Testis (tissue), 3 donors: Measurements from ENCODE around the gene NFKBIE. TPM values are rescaled to one million over a fixed set of nuclear protein-coding genes. Genes with fewer than 3 reads are reported as not detected.
A peak's percentile ranks its signal among the peaks of the same experiment; 100 is the strongest.

Experiments
- DNase-seq: peaks from one replicate; pipeline ENCODE4 v3.0.0-alpha.2; 2019
- H3K27ac ChIP-seq, 2 donors: fragments of 200-600 bp; sonication (generic); one replicate each; pipeline ENCODE4 v1.5.1; 2019
- H3K27me3 ChIP-seq: fragments of 200-600 bp; sonication (generic); one replicate; pipeline ENCODE4 v1.5.1; 2019
- H3K36me3 ChIP-seq: fragments of 200-600 bp; sonication (generic); one replicate; pipeline ENCODE4 v1.5.1; 2017; ENCODE audit warnings: low read depth; ENCODE audit errors: missing control alignments
- H3K4me1 ChIP-seq: fragments of 200-600 bp; sonication (generic); one replicate; pipeline ENCODE4 v1.5.1; 2019
- H3K4me3 ChIP-seq, 2 donors: fragments of 200-600 bp; sonication (generic); one replicate each; pipeline ENCODE4 v1.5.1; 2017 to 2019
- H3K9me3 ChIP-seq: fragments of 200-600 bp; sonication (generic); one replicate; pipeline ENCODE4 v1.5.1; 2017
- CTCF ChIP-seq, 3 experiments: fragments of 450-650 bp in 2 of 3; fragments of 200-600 bp in 1 of 3; sonication (generic) in 1 of 3; IDR thresholded peaks; one replicate each; pipeline ENCODE4 v1.5.1; 2016 to 2019; ENCODE audit warnings: antibody characterized with exemption in 3 of 3, mild to moderate bottlenecking in 2 of 3, moderate library complexity in 1 of 3
- POLR2A ChIP-seq: fragments of 450-650 bp; IDR thresholded peaks from one replicate; pipeline ENCODE4 v1.6.1; 2017; ENCODE audit warnings: antibody characterized with exemption, mild to moderate bottlenecking, moderate library complexity
- WGBS, 2 donors: methylation state at CpG; one replicate each; pipeline ENCODE4 v1.1.5; 2018; 5-methylcytosine and 5-hydroxymethylcytosine counted together
- intact Hi-C: fragments of 100-400 bp; cut with DNase I; formaldehyde crosslinking; loops from one replicate; pipeline ENCODE4 v1.15.1; 2023; ENCODE audit warnings: low total_unique reads
- polyA plus RNA-seq: library from polyadenylated mRNA; stranded (reverse); fragments of 350-450 nt; fragmentation: Illumina TruSeq; extraction: RNeasy Lipid Tissue Mini Kit (QIAGEN cat#74804); gene quantifications from one replicate; pipeline ENCODE4 v1.2.3, GENCODE V29; 2014; ENCODE audit warnings: low read depth, low replicate concordance; ENCODE audit not compliant: insufficient read depth
- total RNA-seq, 2 donors: library from RNA; depleted of rRNA; stranded (reverse); fragments of >200 nt; gene quantifications; one replicate each; pipeline ENCODE4 v1.2.3, GENCODE V29; 2016

NFKBIE gene
- total and polyA plus RNA-seq, 3 donors from 2014 or later, result 13.1 to 29.2 (median 18.3) TPM

DNA sequence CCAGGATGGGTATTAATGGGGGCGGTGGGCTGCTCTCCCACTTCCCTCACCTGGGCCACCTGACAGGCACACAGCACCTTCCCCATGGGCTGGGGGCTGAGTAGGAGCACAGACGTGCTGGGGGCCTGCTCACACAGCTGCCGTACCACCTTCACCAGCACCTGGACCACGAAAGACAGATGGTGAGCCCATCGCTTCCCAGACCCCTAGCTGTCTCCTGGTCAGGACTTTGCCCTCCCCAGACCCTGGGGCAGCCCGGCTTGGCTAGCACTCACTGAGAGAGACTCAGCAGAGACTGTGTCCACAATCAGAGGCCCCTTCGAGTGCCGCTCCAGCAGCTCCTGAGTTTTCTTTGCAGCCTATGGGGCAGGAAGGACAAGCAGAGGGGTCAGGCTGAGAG, 35.8 kb upstream of the NFKBIE start:
- 73 to 88% methylated on average over 2 to 8 of the region's 8 CpGs for WGBS, 2 donors
- DNase-seq, result no peak
- H3K36me3 ChIP-seq, result no peaks in the 10 kb centered on the region

DNA sequence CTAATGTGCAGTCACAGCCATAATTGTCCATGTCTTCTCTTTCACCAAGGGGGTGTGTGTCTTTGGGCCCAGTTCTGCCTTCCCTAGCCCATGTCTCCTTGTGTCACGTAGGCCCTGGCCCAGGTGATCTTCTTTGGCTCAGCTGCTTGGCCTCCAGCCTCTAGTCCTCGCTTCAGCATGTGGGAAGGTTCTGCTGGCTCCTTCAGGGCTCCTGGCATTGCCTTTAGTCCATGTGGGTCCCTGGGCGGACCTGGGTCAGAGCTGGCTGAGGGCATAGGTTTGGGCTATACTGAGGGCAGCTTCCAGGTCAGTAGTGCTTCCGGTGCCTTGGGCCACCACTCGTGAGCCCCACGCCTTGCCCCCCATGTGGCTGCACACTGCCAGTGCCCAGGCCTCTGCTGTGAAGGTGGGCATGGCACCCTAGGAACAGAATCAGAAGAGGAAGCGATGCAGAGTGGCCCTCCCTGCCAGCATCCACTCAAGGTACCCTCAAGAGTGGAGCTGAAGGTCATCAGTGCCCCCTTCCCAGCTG, 35.0 kb upstream of the NFKBIE start:
- Histone ChIP-seq H3K9me3 (no peaks in the 10 kb centered on the region), H3K4me3 (no peak overlapping the region), H3K4me1 (peaks cover 9% of the 10 kb centered on the region), H3K36me3 (no peaks in the 10 kb centered on the region), H3K27me3 (no peaks in the 10 kb centered on the region), H3K27ac (no peak overlapping the region)
- intact Hi-C loops, result no loop called here
- 79 to 83% methylated on average over 3 to 7 of the region's 7 CpGs for WGBS, 2 donors
- DNase-seq, result no peak
- TF ChIP-seq CTCF (IDR thresholded peaks at IDR 0.05), result no peak
- TF ChIP-seq POLR2A, result no peak

More for the DNA sequence above, 35.8 kb upstream of the NFKBIE start:
- Histone ChIP-seq H3K4me1 (peaks cover 9% of the 10 kb centered on the region), H3K4me3 (no peak overlapping the region), H3K27ac (no peak overlapping the region), H3K27me3 (no peaks in the 10 kb centered on the region), H3K9me3 (no peaks in the 10 kb centered on the region)
- no peak for TF ChIP-seq POLR2A
- no peak for TF ChIP-seq CTCF (IDR thresholded peaks at IDR 0.05)
- intact Hi-C loops, result no loop called here

DNA sequence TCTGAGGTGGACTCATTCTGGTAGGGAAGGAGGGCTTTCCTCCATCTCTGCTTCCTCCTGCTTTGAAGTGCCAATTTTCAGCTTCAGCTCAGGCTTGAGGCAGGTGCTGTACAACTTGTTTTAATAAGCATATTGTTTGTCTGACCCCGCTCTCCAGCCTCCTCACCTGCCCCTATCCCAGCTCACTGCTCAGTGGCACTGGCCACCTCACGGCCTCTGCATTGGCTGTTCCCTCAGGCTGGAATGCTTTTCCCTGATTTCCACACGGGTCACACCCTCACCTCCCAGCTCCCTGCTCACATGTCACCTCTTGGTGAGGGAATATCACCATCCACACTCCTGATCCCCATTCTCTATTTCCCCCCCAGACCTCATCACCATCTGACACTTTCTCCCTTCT, 33.5 kb upstream of the NFKBIE start:
- intact Hi-C loops, result no loop called here
- no peak overlapping the region for H3K4me3 ChIP-seq
- H3K4me1 ChIP-seq, result peaks cover 9% of the 10 kb centered on the region
- 77 to 83% methylated on average over 3 of the region's 3 CpGs for WGBS, 2 donors
- no peak for TF ChIP-seq CTCF (IDR thresholded peaks at IDR 0.05)
- TF ChIP-seq POLR2A, result no peak
- no peaks in the 10 kb centered on the region for H3K36me3 ChIP-seq
- DNase-seq, result no peak
- H3K27me3 ChIP-seq, result no peaks in the 10 kb centered on the region
- H3K9me3 ChIP-seq, result no peaks in the 10 kb centered on the region
- no peak overlapping the region for H3K27ac ChIP-seq

DNA sequence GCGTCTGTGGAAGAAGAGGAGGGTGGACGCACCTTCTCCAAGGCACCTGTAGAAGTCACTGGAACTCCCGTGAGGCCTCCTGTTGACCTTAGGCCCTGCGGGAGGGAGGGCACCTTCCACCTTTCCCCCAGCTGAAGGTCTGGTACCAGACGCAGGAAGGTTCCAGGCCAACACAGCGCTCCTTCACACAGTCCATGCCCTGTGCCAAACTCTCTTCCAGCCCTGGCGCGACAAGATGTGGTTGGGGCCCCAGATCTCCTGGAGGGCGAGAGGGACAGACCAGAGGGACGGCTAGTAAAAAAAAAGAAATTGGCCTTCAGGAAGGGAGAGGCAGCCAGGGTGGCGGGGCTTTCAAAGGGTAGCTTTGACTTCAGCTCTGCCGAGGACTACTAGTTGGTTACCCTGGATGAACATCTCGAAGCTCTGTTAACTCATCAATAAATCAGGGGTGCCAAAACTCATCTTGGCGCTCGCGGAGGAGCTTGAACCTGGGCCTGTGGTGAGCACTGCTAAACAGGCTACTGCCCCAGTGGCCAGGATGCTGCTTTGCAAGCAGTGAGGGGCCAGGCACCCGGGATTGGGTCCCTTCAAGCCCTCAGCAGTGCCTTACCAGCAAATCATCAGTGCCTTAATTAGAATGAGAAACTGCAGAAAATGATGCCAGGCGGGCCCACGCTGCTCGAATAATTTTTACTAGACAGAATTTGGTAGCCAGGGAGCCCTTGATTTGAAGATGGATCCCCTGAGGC, 32.9 kb upstream of the NFKBIE start:
- Histone ChIP-seq H3K4me3 (peak overlapping the region; percentile 57 to 67), H3K36me3 (no peaks in the 10 kb centered on the region), H3K27me3 (no peaks in the 10 kb centered on the region), H3K27ac (peak overlapping the region in 1 of 2 donors; percentile 10), H3K4me1 (peaks cover 9% of the 10 kb centered on the region), H3K9me3 (no peaks in the 10 kb centered on the region)
- WGBS, 2 donors, result 29 to 36% methylated on average over 16 to 20 of the region's 20 CpGs
- intact Hi-C loops, result no loop called here
- DNase-seq, result no peak
- TF ChIP-seq POLR2A, result no peak
- no peak for TF ChIP-seq CTCF (IDR thresholded peaks at IDR 0.05)
